Esophagus muscularis mucosa (tissue), 4 donors: ENCODE results near the gene SEPTIN7.

Experiments used
- CTCF ChIP-seq, 3 experiments: fragments of 200-600 bp in 2 of 3; fragments of 450-650 bp in 1 of 3; sonication (generic) in 2 of 3; IDR thresholded peaks; one replicate each; pipeline ENCODE4 v1.5.1; 2017 to 2019; ENCODE audit warnings: antibody characterized with exemption in 3 of 3, mild to moderate bottlenecking in 2 of 3, moderate library complexity in 1 of 3
- EP300 ChIP-seq: sonication (generic); formaldehyde crosslinking; IDR thresholded peaks from one replicate; pipeline ENCODE4 v1.6.1; 2017; ENCODE audit warnings: antibody characterized with exemption
- POLR2A ChIP-seq: fragments of 450-650 bp; IDR thresholded peaks from one replicate; pipeline ENCODE4 v1.6.1; 2017; ENCODE audit warnings: antibody characterized with exemption, moderate library complexity, mild to moderate bottlenecking, low read depth

GRCh38 chr7:35819954-35820703 lies 19.3 kb downstream of the SEPTIN7 start:
- TF ChIP-seq CTCF (IDR thresholded peaks at IDR 0.05) (no peak), EP300 (no peak), POLR2A (no peak)
